HepG2 (cell line): ENCODE measurements around the gene GPATCH4. TPM values are rescaled to one million over a fixed set of nuclear protein-coding genes. Genes with fewer than 3 reads are reported as not detected.
A peak's percentile ranks its signal among the peaks of the same experiment; 100 is the strongest.

Experiments used
- AGO2 ChIP-seq: fragments of 200-400 bp; formaldehyde crosslinking; optimal IDR thresholded peaks from 2 replicates; pipeline ENCODE3; 2017; ENCODE audit warnings: mild to moderate bottlenecking, low read depth, low read length, moderate library complexity
- ATF5 ChIP-seq: sonication (generic); formaldehyde crosslinking; IDR thresholded peaks from 2 replicates; pipeline ENCODE4 v1.4.0; 2020; ENCODE audit warnings: mild to moderate bottlenecking, low read depth, missing genetic modification reagents
- FOXA1 ChIP-seq, 2 experiments: fragments of 450-650 bp in 1 of 2; sonication (generic) in 1 of 2; formaldehyde crosslinking in 1 of 2; IDR thresholded peaks; 2 replicates each; pipeline versions ENCODE4 v1.4.0 to v1.6.1; 2016 to 2020; ENCODE audit warnings: missing genetic modification reagents in 1 of 2
- GPN1 ChIP-seq: sonication (generic); formaldehyde crosslinking; IDR thresholded peaks from 2 replicates; pipeline ENCODE4 v1.5.1; 2020; ENCODE audit warnings: missing genetic modification reagents, borderline replicate concordance
- HMGXB3 ChIP-seq: sonication (generic); formaldehyde crosslinking; IDR thresholded peaks from 2 replicates; pipeline ENCODE4 v1.4.0; 2020; ENCODE audit warnings: missing genetic modification reagents, borderline replicate concordance
- NFE2 ChIP-seq: sonication (generic); formaldehyde crosslinking; IDR thresholded peaks from 2 replicates; pipeline ENCODE4 v1.4.0; 2020; ENCODE audit warnings: missing genetic modification reagents
- NFIB ChIP-seq: sonication (generic); formaldehyde crosslinking; IDR thresholded peaks from 2 replicates; pipeline ENCODE4 v1.9.0; 2021; ENCODE audit warnings: missing genetic modification reagents, mild to moderate bottlenecking, borderline replicate concordance
- PHF5A ChIP-seq: IDR thresholded peaks from one replicate; pipeline ENCODE4 v1.6.1; 2018; ENCODE audit warnings: low read depth, missing genetic modification reagents; ENCODE audit not compliant: unreplicated experiment
- RBM22 ChIP-seq: fragments of 200-400 bp; formaldehyde crosslinking; optimal IDR thresholded peaks from 2 replicates; pipeline ENCODE3; 2017; ENCODE audit warnings: mild to moderate bottlenecking, low read length, moderate library complexity
- TP53 ChIP-seq: sonication (generic); formaldehyde crosslinking; conservative IDR thresholded peaks from 2 replicates; pipeline ENCODE4 v1.4.0; 2020; ENCODE audit warnings: missing genetic modification reagents
- ZKSCAN5 ChIP-seq: sonication (generic); formaldehyde crosslinking; IDR thresholded peaks from 2 replicates; pipeline ENCODE4 v1.5.1; 2020; ENCODE audit warnings: mild to moderate bottlenecking, missing genetic modification reagents
- ZNF234 ChIP-seq: sonication (generic); formaldehyde crosslinking; conservative IDR thresholded peaks from 2 replicates; pipeline ENCODE4 v1.5.1; 2020; ENCODE audit warnings: mild to moderate bottlenecking, missing genetic modification reagents
- ZNF264 ChIP-seq: sonication (generic); formaldehyde crosslinking; IDR thresholded peaks from 2 replicates; pipeline ENCODE4 v1.4.0; 2020; ENCODE audit warnings: missing genetic modification reagents
- ZNF513 ChIP-seq: sonication (generic); formaldehyde crosslinking; conservative IDR thresholded peaks from 2 replicates; pipeline ENCODE4 v1.5.0; 2020; ENCODE audit warnings: missing genetic modification reagents
- ZNF619 ChIP-seq: sonication (generic); formaldehyde crosslinking; IDR thresholded peaks from 2 replicates; pipeline ENCODE4 v1.4.0; 2020; ENCODE audit warnings: mild to moderate bottlenecking, missing genetic modification reagents
- ZNF782 ChIP-seq: sonication (generic); formaldehyde crosslinking; IDR thresholded peaks from 2 replicates; pipeline ENCODE4 v1.4.0; 2020; ENCODE audit warnings: missing genetic modification reagents, mild to moderate bottlenecking, borderline replicate concordance
- polyA plus RNA-seq, 8 experiments: library from polyadenylated mRNA; depleted of rRNA in 3 of 8; stranded (reverse) in 7 of 8; unstranded in 1 of 8; fragments of >200 nt; fragmentation: Illumina TruSeq in 4 of 8; extraction: Trizol in 4 of 8; gene quantifications; 2 replicates each; pipeline versions ENCODE4 v1.2.1 to v1.2.3, GENCODE V29; 2011 to 2016; ENCODE audit warnings: low read depth in 4 of 8, missing spikeins in 1 of 8, mixed read lengths in 1 of 8; ENCODE audit not compliant: insufficient read depth in 1 of 8
- total RNA-seq, 5 experiments: library from RNA; depleted of rRNA; stranded (reverse); fragments of >200 nt; fragmentation: Illumina TruSeq; extraction: Trizol; gene quantifications; 2 replicates each; pipeline ENCODE4 v1.2.3, GENCODE V29; 2016; ENCODE audit warnings: low read depth in 1 of 5
- TF ChIP-seq, protein P1 (sequence below): sonication (generic); formaldehyde crosslinking; IDR thresholded peaks from 2 replicates; pipeline ENCODE4 v1.4.0; 2020; ENCODE audit warnings: missing genetic modification reagents
- TF ChIP-seq, protein P2 (sequence below): IDR thresholded peaks from 2 replicates; pipeline ENCODE4 v1.6.1; 2012; ENCODE audit warnings: inconsistent platforms
- TF ChIP-seq, protein P3 (sequence below): IDR thresholded peaks from 2 replicates; pipeline ENCODE4 v1.6.1; 2016; ENCODE audit warnings: mild to moderate bottlenecking, missing biosample characterization, missing genetic modification reagents

GPATCH4 gene
- total and polyA plus RNA-seq, 2 of the 13 experiments (the other 11 are each of a cell fraction or from before 2014, with no cell fraction given), result 19.2 to 37.9 TPM

DNA sequence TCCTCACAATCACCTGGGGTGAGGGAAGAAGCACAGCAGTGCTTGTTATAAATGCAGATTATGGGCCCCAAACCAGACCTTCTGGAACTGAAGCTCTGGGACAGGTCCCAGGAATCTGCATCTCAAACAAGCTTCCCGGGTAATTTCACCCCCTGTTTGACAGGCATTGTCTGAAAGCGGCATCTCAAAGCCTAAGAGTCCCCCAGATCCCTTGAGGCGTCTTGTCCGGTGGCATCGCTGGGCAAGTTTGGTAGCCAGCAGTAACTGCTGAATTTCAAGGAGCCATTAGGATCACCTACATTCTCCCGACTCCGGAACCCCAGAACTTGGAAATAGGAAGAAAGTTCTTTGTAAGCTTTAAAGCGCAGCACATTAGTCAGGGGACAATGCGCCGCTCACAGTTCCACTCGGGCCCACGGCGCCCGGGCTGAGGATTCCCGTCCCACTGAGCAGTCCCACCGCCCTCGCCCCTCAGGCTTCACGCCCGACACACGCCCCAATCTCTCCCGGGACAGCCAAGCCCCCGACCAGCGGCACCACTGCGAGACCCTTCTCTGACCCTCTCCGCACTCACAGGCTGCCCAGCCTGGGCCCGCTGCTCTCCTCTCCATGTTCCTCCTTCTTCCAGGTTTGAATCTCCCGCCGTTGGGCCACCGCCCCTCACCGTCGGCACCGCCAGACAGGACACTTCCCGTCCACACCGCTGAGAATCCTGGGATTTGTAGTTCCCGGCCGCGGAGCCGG is 29.2 kb downstream of the GPATCH4 start, which contains the start of gene IQGAP3 (continued):
- TF ChIP-seq ZNF513 (CRISPR knock-in tag) (no peak), FOXA1 (IDR thresholded peaks at IDR 0.05) (no peak), FOXA1 (CRISPR knock-in tag; IDR thresholded peaks at IDR 0.05) (no peak), ZNF264 (CRISPR knock-in tag) (no peak), GPN1 (CRISPR knock-in tag) (no peak), RBM22 (no peak), HMGXB3 (CRISPR knock-in tag) (no peak; the same call in 1 of the 2 replicates), NFE2 (CRISPR knock-in tag) (no peak), TP53 (no peak), PHF5A (no peak), AGO2 (no peak), ZNF619 (CRISPR knock-in tag) (peak; percentile 42; the same call in 1 of the 2 replicates), ATF5 (CRISPR knock-in tag) (no peak), ZNF782 (no peak), ZKSCAN5 (CRISPR knock-in tag) (no peak), ZNF234 (CRISPR knock-in tag) (peak; percentile 57; the same call in 1 of the 2 replicates), NFIB (CRISPR knock-in tag) (no peak)
- TF ChIP-seq, protein P1, sequence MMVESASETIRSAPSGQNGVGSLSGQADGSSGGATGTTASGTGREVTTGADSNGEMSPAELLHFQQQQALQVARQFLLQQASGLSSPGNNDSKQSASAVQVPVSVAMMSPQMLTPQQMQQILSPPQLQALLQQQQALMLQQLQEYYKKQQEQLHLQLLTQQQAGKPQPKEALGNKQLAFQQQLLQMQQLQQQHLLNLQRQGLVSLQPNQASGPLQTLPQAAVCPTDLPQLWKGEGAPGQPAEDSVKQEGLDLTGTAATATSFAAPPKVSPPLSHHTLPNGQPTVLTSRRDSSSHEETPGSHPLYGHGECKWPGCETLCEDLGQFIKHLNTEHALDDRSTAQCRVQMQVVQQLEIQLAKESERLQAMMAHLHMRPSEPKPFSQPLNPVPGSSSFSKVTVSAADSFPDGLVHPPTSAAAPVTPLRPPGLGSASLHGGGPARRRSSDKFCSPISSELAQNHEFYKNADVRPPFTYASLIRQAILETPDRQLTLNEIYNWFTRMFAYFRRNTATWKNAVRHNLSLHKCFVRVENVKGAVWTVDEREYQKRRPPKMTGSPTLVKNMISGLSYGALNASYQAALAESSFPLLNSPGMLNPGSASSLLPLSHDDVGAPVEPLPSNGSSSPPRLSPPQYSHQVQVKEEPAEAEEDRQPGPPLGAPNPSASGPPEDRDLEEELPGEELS (CRISPR knock-in tag), result no peak
- TF ChIP-seq, protein P2, sequence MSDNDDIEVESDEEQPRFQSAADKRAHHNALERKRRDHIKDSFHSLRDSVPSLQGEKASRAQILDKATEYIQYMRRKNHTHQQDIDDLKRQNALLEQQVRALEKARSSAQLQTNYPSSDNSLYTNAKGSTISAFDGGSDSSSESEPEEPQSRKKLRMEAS, result peak; percentile 79
- TF ChIP-seq, protein P3, sequence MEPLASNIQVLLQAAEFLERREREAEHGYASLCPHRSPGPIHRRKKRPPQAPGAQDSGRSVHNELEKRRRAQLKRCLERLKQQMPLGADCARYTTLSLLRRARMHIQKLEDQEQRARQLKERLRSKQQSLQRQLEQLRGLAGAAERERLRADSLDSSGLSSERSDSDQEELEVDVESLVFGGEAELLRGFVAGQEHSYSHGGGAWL (CRISPR knock-in tag), result 0 out of 2 replicates have a peak, but pooled peaks have one; percentile 49
